Mesodermal cell (in vitro differentiated cells): ENCODE results near the gene SUMO2.
"Not testable (repeated sequence)": the region's sequence is repeated elsewhere in the genome, so short reads cannot be mapped to it uniquely, and the experiment has no call there.

ENCODE experiments used
- H3K27ac ChIP-seq: 2 replicates; pipeline ENCODE4 v1.7.0; 2013; ENCODE audit warnings: mild to moderate bottlenecking, low read depth, low read length, moderate library complexity; ENCODE audit not compliant: severe bottlenecking
- H3K36me3 ChIP-seq: 2 replicates; pipeline ENCODE4 v1.7.1; 2013; ENCODE audit warnings: mild to moderate bottlenecking, low read length, moderate library complexity; ENCODE audit not compliant: control insufficient read depth, insufficient read depth
- H3K4me1 ChIP-seq: one replicate; pipeline ENCODE4 v1.7.1; 2013; ENCODE audit warnings: mild to moderate bottlenecking, low read length; ENCODE audit not compliant: insufficient read depth, control insufficient read depth, poor library complexity, severe bottlenecking
- H3K4me3 ChIP-seq: 2 replicates; pipeline ENCODE4 v1.7.0; 2013; ENCODE audit warnings: low read length, control low read depth, mild to moderate bottlenecking; ENCODE audit not compliant: insufficient read depth, poor library complexity, severe bottlenecking; ENCODE audit errors: extremely low read depth
- H3K9me3 ChIP-seq: 2 replicates; pipeline ENCODE4 v1.7.1; 2013; ENCODE audit warnings: mild to moderate bottlenecking, low read length, moderate library complexity; ENCODE audit not compliant: control insufficient read depth
- WGBS, 2 experiments: methylation state at CpG; one replicate each; pipeline ENCODE4 v1.1.5; 2013; ENCODE audit warnings: missing lambda C conversion rate in 2 of 2; ENCODE audit not compliant: insufficient coverage in 2 of 2; 5-methylcytosine and 5-hydroxymethylcytosine counted together

The SUMO2 gene

DNA sequence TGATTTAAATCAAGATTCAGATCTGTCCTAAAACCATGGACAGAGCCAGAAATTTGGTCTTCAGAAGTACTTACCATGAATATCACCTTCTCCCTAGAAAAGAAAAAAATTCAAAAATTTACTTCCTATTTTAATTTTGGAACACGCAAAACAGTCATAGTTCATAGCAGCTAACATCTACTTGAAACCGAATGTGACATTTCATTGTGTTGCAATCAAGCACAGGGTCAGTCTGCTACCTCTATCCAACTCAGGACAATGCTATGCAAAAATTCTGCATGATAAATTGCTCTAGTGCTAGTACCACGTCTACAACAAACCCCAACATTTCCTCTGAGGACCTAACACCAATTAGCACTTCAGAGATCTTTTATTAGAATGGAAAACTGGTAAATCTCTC is 36.2 kb downstream of the SUMO2 start:
- peaks cover 2% of the 10 kb centered on the region for H3K4me1 ChIP-seq
- H3K9me3 ChIP-seq = no peaks in the 10 kb centered on the region
- H3K4me3 ChIP-seq = no peak overlapping the region
- 91 to 100% methylated on average over 2 of the region's 3 CpGs for WGBS, 2 experiments
- H3K27ac ChIP-seq = no peak overlapping the region
- peaks cover 86% of the 10 kb centered on the region for H3K36me3 ChIP-seq

DNA sequence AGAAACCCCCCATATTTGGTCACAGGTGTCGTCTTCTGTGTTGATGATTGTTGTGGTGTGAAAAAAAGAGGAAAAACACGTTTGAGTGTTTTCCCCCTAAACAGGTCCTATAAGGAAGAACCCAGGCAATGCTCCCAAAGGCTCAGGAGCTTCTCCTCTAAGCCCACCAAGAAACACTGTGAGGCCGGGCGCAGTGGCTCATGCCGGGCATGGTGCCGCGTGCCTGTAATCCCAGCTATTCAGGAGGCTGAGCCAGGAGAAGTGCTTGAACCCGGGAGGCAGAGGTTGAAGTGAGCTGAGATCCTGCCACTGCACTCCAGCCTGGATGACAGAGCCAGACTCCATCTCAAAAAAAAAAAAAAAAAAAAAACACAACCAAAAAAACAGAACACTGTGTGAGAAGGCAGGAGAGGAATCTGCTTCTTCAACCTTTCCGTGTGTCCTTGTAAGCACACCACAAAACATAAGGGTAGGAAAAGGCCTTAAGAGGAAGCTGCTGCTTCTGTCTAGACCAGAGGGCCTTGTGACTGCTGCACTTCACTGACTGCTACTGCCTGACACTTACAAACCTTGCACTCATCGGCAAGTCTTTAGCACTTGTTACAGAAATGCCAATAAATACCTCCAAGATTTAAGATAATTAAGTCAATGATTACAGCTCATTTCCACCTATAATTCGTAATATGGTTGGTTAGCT is 37.8 kb downstream of the SUMO2 start:
- no peak overlapping the region for H3K4me3 ChIP-seq
- WGBS, 2 experiments = 96 to 98% methylated on average over 7 of the region's 11 CpGs
- H3K27ac ChIP-seq = no peak overlapping the region
- peaks cover 2% of the 10 kb centered on the region for H3K4me1 ChIP-seq
- no peaks in the 10 kb centered on the region for H3K9me3 ChIP-seq
- peaks cover 94% of the 10 kb centered on the region for H3K36me3 ChIP-seq

GRCh38 chr17:75142236-75142971 is 40.4 kb downstream of the SUMO2 start:
- Histone ChIP-seq H3K4me1 (peaks cover 2% of the 10 kb centered on the region), H3K9me3 (no peaks in the 10 kb centered on the region), H3K36me3 (peaks cover 93% of the 10 kb centered on the region), H3K4me3 (no peak overlapping the region), H3K27ac (no peak overlapping the region)
- WGBS, 2 experiments = 92 to 100% methylated on average over 3 to 7 of the region's 13 CpGs

DNA sequence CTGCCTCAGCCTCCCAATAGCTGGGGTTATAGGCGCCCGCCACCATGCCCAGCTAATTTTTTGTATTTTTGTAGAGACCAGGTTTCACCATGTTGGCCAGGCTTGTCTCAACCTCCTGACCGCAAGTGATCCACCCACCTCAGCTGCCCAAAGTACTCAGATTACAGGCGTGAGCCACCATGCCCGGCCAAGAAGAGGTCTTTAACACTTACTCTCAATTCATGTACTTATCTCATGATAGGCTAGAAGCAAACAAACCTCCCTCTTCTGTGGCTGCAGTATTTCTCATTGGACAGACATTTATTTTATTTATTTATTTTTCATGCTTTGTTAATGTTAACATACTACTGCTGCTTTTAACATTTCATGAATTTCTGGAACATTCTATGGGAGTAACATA is 44.2 kb downstream of the SUMO2 start:
- Histone ChIP-seq H3K36me3 (peaks cover 82% of the 10 kb centered on the region), H3K4me1 (peaks cover 6% of the 10 kb centered on the region), H3K9me3 (no peaks in the 10 kb centered on the region), H3K4me3 (no peak overlapping the region), H3K27ac (no peak overlapping the region)
- 95 to 100% methylated on average over 4 to 5 of the region's 5 CpGs for WGBS, 2 experiments

DNA sequence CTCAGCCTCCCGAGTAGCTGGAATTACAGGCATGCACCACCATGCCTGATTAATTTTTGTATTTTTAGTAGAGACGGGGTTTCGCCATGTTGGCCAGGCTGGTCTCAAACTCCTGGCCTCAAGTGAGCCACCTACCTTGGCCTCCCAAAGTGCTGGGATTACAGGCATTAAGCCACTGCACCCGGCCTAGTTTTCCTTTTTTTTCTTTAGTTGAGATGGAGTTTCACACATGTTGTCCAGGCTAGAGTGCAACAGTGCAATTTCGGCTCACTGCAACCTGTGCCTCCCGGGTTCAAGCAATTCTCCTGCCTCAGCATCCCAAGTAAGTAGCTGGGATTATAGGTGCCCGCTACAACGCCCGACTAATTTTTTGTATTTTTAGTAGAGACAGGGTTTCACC is 45.0 kb downstream of the SUMO2 start:
- not testable (repeated sequence) for H3K9me3 ChIP-seq, H3K4me1 ChIP-seq, H3K27ac ChIP-seq, H3K4me3 ChIP-seq
- WGBS, 2 experiments = 94 to 98% methylated on average over 5 to 8 of the region's 9 CpGs
- H3K36me3 ChIP-seq = peaks cover 75% of the 10 kb centered on the region

- no peaks in the 10 kb centered on the region for H3K9me3 ChIP-seq
- WGBS, 2 experiments = 94 to 97% methylated on average over 4 to 8 of the region's 8 CpGs
- H3K4me1 ChIP-seq = peaks cover 6% of the 10 kb centered on the region
- peaks cover 59% of the 10 kb centered on the region for H3K36me3 ChIP-seq
- H3K27ac ChIP-seq = peak overlapping the region; percentile 29
- no peak overlapping the region for H3K4me3 ChIP-seq
Measured at GRCh38 chr17:75135946-75136345, 46.8 kb downstream of the SUMO2 start.

DNA sequence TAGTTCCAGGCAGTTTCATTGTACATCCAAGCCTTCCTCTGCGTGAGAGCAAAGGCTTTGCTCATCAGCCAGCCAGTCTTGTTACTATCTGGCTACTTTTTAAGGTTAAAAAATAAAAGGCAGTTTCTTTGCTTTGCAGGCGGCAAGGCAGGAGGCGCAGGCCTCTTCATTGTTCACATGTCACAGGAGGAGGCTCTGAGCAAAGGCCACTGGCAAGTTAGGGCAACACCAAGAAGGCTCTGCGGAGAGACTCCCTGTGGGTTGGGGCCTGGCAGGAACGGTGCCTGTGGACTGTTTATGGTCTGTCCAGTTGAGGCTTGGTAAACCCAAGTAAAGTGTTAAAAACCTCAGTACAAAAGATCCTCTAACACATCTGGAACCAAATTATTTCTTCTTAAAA is 47.3 kb downstream of the SUMO2 start:
- peak overlapping the region; percentile 36 for H3K27ac ChIP-seq
- H3K4me3 ChIP-seq = no peak overlapping the region
- H3K9me3 ChIP-seq = no peaks in the 10 kb centered on the region
- H3K36me3 ChIP-seq = peaks cover 56% of the 10 kb centered on the region
- WGBS, 2 experiments = 97% methylated on average over 3 to 4 of the region's 5 CpGs
- peaks cover 7% of the 10 kb centered on the region for H3K4me1 ChIP-seq

DNA sequence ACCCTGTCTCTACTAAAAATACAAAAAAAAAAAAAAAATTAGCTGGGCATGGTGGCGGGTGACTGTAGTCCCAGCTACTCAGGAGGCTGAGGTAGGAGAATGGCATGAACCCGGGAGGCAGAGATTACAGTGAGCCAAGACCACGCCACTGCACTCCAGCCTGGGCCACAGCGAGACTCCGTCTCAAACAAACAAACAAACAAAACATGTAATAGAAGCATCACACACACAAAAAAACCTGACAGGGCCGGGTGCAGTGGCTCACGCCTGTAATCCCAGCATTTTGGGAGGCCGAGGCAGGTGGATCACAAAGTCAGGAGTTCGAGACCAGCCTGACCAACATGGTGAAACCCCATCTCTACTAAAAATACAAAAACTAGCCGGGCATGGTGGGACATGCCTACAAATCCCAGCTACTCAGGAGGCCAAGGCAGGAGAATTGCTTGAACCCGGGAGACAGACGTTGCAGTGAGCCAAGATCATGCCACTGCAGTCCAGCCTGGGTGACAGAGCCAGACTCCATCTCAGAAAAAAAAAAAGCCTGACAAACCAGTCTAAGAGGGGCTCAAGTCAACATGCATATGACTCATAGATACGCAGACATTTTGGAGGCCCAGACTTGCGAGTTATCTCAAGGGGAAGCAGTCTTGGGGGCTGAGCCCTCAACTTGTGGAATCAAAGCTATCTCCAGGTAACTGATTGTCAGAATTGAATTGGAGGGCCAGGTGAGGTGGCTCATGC is 49.0 kb downstream of the SUMO2 start:
- not testable (repeated sequence) for H3K27ac ChIP-seq, H3K4me3 ChIP-seq, H3K9me3 ChIP-seq
- Histone ChIP-seq H3K36me3 (peaks cover 56% of the 10 kb centered on the region), H3K4me1 (peaks cover 14% of the 10 kb centered on the region)
- WGBS, 2 experiments = 87 to 93% methylated on average over 6 to 10 of the region's 14 CpGs

DNA sequence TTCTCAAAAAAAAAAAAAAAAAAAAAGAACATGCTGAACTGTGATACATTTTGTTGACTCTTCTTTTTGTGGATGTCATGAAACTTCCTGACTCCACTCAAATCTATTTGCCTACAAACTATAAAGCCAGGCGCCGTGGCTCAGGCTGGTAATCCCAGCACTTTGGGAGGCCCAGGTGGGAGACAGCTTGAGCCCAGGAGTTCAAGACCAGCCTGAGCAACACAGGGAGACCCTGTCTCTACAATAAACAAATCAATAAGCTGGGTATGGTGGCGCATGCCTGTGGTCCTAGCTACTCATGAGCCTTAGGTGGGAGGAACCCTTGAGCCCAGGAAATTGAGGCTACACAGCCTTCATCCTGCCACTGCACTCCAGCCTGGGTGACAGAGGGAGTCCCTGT is 49.8 kb downstream of the SUMO2 start:
- H3K27ac ChIP-seq = no peak overlapping the region
- no peaks in the 10 kb centered on the region for H3K9me3 ChIP-seq
- 72% methylated on average over 2 of the region's 3 CpGs; no CpG with 5 or more reads in 1 of the 2 experiments for WGBS, 2 experiments
- H3K36me3 ChIP-seq = peaks cover 49% of the 10 kb centered on the region
- H3K4me3 ChIP-seq = no peak overlapping the region
- peaks cover 14% of the 10 kb centered on the region for H3K4me1 ChIP-seq

DNA sequence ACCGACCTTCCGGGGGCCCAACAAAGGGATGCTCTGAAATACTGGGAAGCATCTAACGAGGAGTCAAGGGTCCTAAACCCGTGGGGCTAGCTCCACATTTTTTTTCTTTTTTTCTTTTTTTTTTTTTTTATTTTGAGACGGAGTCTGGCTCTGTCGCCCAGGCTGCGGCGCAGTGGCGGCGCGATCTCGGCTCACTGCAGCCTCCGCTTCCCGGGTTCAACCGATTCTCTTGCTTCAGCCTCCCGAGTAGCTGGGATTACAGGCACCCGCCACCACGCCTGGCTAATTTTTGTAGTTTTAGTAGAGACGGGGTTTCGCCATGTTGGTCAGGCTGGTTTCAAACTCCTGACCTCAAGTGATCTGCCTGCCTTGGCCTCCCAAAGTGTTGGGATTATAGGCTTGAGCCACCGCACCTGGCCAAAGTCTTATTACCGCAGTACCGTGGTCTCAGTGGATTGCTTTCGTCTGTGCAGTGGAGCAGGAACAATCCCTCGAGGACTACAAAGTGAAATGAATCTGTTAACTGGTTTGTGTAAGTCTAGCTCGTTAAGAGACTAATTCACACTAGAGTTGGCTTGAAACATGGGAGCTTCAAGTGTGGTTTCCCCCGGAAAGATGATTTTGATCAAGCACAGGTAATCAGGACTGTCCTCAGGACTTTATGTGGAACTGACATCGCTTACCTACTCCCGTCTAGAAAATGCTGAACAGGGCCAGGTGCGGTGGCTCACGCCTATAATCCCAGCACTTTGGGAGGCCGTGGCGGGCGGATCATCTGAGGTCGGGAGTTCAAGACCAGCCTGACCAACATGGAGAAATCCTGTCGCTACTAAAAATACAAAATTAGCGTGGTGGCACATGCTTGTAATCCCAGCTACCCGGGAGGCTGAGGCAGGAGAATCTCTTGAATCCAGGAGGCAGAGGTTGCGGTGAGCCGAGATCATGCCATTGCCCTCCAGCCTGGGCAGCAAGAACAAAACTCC is 50.5 kb downstream of the SUMO2 start:
- H3K27ac ChIP-seq = peak overlapping the region; percentile 89
- peaks cover 44% of the 10 kb centered on the region for H3K36me3 ChIP-seq
- not testable (repeated sequence) for H3K9me3 ChIP-seq
- H3K4me3 ChIP-seq = peak overlapping the region; percentile 86
- WGBS, 2 experiments = 94 to 95% methylated on average over 35 to 36 of the region's 40 CpGs
- peaks cover 14% of the 10 kb centered on the region for H3K4me1 ChIP-seq
